HG02588 (cell line): ENCODE results near the gene FUCA2.
"Not testable (repeated sequence)": the region's sequence is repeated elsewhere in the genome, so short reads cannot be mapped to it uniquely, and the experiment has no call there.

Source experiments
- ATAC-seq: cut with Tn5 transposase; IDR thresholded peaks from one replicate; pipeline ENCODE4 v1.9.1; 2021; ENCODE audit warnings: mild to moderate bottlenecking, moderate library complexity; ENCODE audit not compliant: unreplicated experiment

Gene FUCA2

DNA sequence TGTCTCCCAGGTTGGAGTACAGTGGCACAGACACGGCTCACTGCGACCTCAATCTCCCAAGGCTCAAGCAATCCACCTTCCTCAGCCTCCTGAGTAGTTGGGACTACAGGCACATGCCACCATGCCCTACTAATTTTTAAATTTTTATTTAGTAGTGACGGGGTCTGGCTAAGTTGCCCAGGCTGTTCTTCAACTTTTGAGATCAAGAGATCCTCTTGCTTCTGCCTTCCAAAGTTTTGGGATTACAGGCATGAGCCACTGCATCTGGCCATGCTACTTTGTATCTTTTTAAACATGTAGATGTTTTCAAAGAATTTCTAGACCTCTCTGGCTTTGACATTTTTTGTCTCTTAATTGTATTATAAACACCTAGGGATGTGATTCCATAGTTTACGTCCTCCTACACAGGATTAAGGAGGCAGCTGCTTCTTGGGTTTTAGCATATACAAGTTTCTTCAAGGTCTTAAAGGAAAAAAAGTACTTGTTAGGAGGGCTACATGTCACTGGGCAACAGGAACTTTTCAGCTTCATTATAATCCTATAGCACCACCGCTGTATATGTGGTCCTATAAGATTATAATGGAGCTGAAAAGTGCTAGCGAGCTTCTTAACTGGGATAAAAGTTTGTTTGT, 62.3 kb downstream of the FUCA2 start:
- no peak for ATAC-seq

DNA sequence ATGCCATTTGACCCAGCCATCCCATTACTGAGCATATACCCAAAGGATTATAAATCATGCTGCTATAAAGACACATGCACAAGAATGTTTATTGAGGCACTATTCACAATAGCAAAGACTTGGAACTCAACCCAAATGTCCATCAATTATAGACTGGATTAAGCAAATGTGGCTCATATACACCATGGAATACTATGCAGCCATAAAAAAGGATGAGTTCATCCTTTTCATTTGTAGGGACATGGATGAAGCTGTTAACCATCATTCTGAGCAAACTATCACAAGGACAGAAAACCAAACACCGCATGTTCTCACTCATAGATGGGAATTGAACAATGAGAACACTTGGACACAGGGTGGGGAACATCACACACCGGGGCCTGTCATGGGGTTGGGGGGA, 63.7 kb downstream of the FUCA2 start:
- ATAC-seq, result not testable (repeated sequence)
